Panc1 (cell line): Measurements from ENCODE around the gene CALM1. TPM values are rescaled to one million over a fixed set of nuclear protein-coding genes. Genes with fewer than 3 reads are reported as not detected.

ENCODE experiments used
- ATAC-seq: fragments of 200-7000 bp; cut with Tn5 transposase; 2 replicates; pipeline ENCODE4 v1.9.1; 2020; ENCODE audit warnings: mild to moderate bottlenecking, moderate library complexity
- BruUV-seq: library from RNA; stranded (reverse); fragments of 400-500 nt; replicated peaks from 2 replicates; lab custom pipeline; 2021; lab: Mats Ljungman, UMichigan
- CTCF ChIA-PET: fragments of 300-600 bp; sonication (Branson Sonifier 250); formaldehyde crosslinking; loops from one replicate; lab custom pipeline; 2022; ENCODE audit warnings: antibody characterized with exemption; lab: Charles Lee
- POLR2A ChIA-PET: fragments of 300-600 bp; sonication (Branson Sonifier 250); formaldehyde crosslinking; loops from one replicate; lab custom pipeline; 2022; ENCODE audit warnings: antibody characterized with exemption; lab: Charles Lee
- DNase-seq: peaks from one replicate; pipeline ENCODE4 v3.0.0-alpha.2; 2010; ENCODE audit warnings: low read depth, low spot score
- H3K27ac ChIP-seq: 2 replicates; pipeline ENCODE4 v1.5.1; 2011; ENCODE audit warnings: mild to moderate bottlenecking, low read length, inconsistent platforms
- H3K27me3 ChIP-seq: fragments of 200-500 bp; sonication (Bioruptor generic); 2 replicates; pipeline ENCODE4 v1.6.0; 2014; ENCODE audit warnings: low read length, inconsistent platforms; ENCODE audit not compliant: control insufficient read depth, insufficient read depth
- H3K36me3 ChIP-seq: fragments of 200-500 bp; sonication (Bioruptor generic); 2 replicates; pipeline ENCODE4 v1.5.1; 2014; ENCODE audit warnings: inconsistent platforms, mild to moderate bottlenecking, low read length, moderate library complexity; ENCODE audit not compliant: control insufficient read depth, insufficient read depth
- H3K4me1 ChIP-seq: 2 replicates; pipeline ENCODE4 v1.5.1; 2011; ENCODE audit warnings: inconsistent platforms, mild to moderate bottlenecking, low read length, moderate library complexity; ENCODE audit not compliant: control insufficient read depth, insufficient read depth
- H3K4me3 ChIP-seq, 2 experiments: 2 replicates each; pipeline ENCODE4 v1.5.1; 2011 to 2012; ENCODE audit warnings: low read depth in 2 of 2, low read length in 2 of 2, mild to moderate bottlenecking in 2 of 2, inconsistent platforms in 1 of 2, moderate library complexity in 1 of 2
- H3K9me3 ChIP-seq: fragments of 200-500 bp; sonication (Bioruptor generic); 2 replicates; pipeline ENCODE4 v1.5.1; 2014; ENCODE audit warnings: low read depth, mild to moderate bottlenecking, inconsistent platforms, low read length, moderate library complexity; ENCODE audit not compliant: control insufficient read depth, insufficient read depth
- CTCF ChIP-seq: fragments of 450-650 bp; IDR thresholded peaks from 2 replicates; pipeline ENCODE4 v1.5.1; 2017; ENCODE audit warnings: mild to moderate bottlenecking
- POLR2AphosphoS5 ChIP-seq: IDR thresholded peaks from 2 replicates; pipeline ENCODE4 v1.6.1; 2012; ENCODE audit warnings: mild to moderate bottlenecking, low read depth, low read length, moderate library complexity
- REST ChIP-seq, 2 experiments: IDR thresholded peaks; 2 replicates each; pipeline ENCODE4 v1.6.1; 2011 to 2012; ENCODE audit warnings: low read depth in 2 of 2, control low read depth in 1 of 2, low read length in 1 of 2, mild to moderate bottlenecking in 1 of 2, moderate library complexity in 1 of 2; ENCODE audit not compliant: insufficient read depth in 1 of 2
- SIN3A ChIP-seq: IDR thresholded peaks from 2 replicates; pipeline ENCODE4 v1.6.1; 2012; ENCODE audit warnings: low read depth, mild to moderate bottlenecking, low read length, moderate library complexity, borderline replicate concordance; ENCODE audit not compliant: insufficient read depth
- TCF7L2 ChIP-seq: IDR thresholded peaks from 2 replicates; pipeline ENCODE4 v1.6.1; 2011; ENCODE audit warnings: mild to moderate bottlenecking, low read depth, low read length, inconsistent platforms
- in situ Hi-C: cut with HindIII; loops from 2 replicates; pipeline ENCODE4 v1.10.0; 2016; ENCODE audit warnings: low sequenced_read_pairs, low pct_unique_long_range_greater_than_20kb
- intact Hi-C: fragments of 100-400 bp; cut with micrococcal nuclease; formaldehyde crosslinking; loops from one replicate; pipeline ENCODE4 v1.10.0; 2022; ENCODE audit not compliant: unreplicated experiment
- total RNA-seq: library from RNA; stranded (reverse); gene quantifications from one replicate; pipeline ENCODE4 v1.2.1, GENCODE V29; 2021; ENCODE audit not compliant: unreplicated experiment

CALM1 gene
- total RNA-seq, 1 experiment from 2014 or later = 182 TPM

GRCh38 chr14:90379106-90379505, 17.7 kb upstream of the CALM1 start:
- intact Hi-C loops = no loop called here

GRCh38 chr14:90381011-90381786, 15.6 kb upstream of the CALM1 start:
- Histone ChIP-seq H3K36me3 (no peaks in the 10 kb centered on the region; the same call in 1 of the 2 replicates), H3K4me1 (peaks cover 15% of the 10 kb centered on the region), H3K27ac (no peak overlapping the region; the same call in 1 of the 2 replicates), H3K4me3 (no peak overlapping the region), H3K27me3 (no peaks in the 10 kb centered on the region), H3K9me3 (no peaks in the 10 kb centered on the region)
- ChIA-PET POLR2A (interaction anchor here (0.5 kb wide), 1 partner anchor 13 kb away, joined by 4 read pairs; no protein-coding TSS in a partner anchor), CTCF (no interaction called here)
- intact Hi-C loops (loop anchor here (5.0 kb wide), 1 partner anchor 49 kb away; the partner anchor contains the start of gene NRDE2), in situ Hi-C loops (no loop called here)
- no peak for ATAC-seq
- no TSS peak for BruUV-seq
- TF ChIP-seq CTCF (no peak), POLR2AphosphoS5 (no peak), REST (IDR thresholded peaks at IDR 0.05; ENCODE audit: insufficient read depth in 1 of 2, low read depth in 2 of 2, low read length in 1 of 2) (no peak)
- DNase-seq = no peak

More at GRCh38 chr14:90379106-90379505, 17.7 kb upstream of the CALM1 start:
- no peak overlapping the region for H3K4me3 ChIP-seq
- peaks cover 9% of the 10 kb centered on the region for H3K4me1 ChIP-seq
- in situ Hi-C loops = no loop called here
- BruUV-seq = no TSS peak
- no peak overlapping the region for H3K27ac ChIP-seq
- CTCF ChIA-PET = no interaction called here
- POLR2A ChIA-PET = no interaction called here
- TF ChIP-seq REST (IDR thresholded peaks at IDR 0.05; ENCODE audit: insufficient read depth in 1 of 2, low read depth in 2 of 2, low read length in 1 of 2) = no peak
- TF ChIP-seq CTCF = no peak
- no peak for TF ChIP-seq POLR2AphosphoS5
- no peak for TF ChIP-seq SIN3A
- TF ChIP-seq TCF7L2 = no peak
- ATAC-seq (no peak), DNase-seq (no peak)
- no peaks in the 10 kb centered on the region; the same call in 1 of the 2 replicates for H3K36me3 ChIP-seq
- H3K27me3 ChIP-seq = no peaks in the 10 kb centered on the region
- no peaks in the 10 kb centered on the region for H3K9me3 ChIP-seq
